Activated CD8-positive, alpha-beta memory T cell treated with anti-CD3 and anti-CD28 coated beads for 4 hours (primary cell): Measurements from ENCODE around the gene CAPZB.

Experiments
- DNase-seq, 2 donors: peaks; one replicate each; pipeline ENCODE4 v3.0.0-alpha.2; 2020; ENCODE audit warnings: low read depth in 2 of 2

The CAPZB gene

DNA sequence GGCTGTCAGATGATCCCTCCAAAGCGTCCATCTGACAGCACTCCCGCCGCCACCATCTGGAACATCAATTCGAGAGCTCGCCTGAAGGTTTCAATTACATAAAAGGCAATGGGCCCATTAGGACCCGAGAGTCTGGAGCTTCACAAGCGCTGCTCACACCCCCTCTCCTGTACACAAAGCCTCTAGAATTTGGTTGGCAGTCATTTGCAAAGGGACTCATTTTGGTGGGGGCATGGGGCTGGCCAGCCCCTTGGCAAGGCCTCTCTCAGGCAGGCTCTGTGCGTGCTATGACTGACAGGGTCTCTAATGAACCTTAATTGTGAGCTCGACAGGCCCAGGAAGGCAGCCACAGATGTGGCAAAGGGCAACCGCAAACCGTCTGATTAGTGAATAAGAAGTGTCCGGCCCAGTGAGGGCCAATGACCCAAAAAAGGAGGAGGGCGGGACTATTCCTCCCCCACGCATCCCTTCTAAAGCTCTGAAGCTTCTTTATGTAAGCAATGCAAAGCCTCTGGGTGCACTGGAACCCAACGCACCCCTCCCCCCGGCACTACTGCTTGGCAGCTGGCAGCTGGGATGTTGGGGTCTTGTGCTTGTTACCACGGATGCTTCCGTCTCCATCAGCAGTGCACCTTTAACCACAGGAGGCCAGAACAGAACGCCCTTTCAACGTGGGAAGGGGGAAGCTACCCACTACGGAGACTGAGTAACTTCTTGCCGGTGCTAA lies 79.4 kb downstream of the CAPZB start:
- no peak for DNase-seq

DNA sequence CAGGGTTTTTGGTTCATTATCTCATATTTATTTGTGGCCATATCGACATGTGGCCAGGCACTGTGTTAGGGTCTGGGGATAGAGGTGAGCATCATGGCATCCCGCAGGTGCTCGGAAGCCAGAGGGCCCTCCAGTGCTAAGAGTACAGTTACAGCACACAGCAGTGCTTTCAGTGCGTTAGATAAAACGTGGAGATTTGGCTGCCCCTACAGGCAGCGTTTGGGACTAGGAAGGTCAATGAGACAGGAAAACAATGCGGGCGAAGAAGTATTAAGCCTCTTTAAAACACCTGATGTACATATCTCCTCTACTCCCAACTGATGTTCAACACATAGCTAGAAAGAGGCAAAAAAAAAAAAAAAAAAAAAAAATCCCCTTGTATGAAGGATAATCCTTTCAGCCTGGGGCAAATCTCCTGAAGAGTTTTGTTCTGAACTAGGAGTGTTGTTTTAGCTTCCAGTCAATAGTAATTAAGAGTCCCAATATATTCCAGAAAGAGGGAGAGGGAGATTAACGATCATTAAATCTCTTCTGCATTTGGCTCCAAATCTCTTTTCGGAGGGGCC lies 80.1 kb downstream of the CAPZB start:
- DNase-seq: no peak

DNA sequence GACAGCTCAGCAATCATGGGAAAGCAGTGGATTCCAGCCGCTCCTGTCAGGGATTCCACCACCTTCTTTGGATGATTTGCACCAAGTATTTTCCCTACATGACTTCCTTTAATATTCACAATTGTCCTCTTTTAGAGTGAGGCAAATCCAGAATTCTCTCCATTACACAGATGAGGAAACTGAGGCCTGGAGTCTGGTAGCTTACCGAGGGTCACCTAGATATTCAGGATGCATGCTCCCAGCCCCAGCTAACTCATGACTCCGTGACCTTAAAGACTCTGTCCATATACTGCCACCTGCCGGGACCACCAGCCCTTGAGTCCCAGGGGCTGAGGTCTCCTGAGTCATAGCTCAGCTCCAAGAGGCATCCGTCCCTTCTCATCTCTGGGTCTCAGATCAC lies 80.6 kb downstream of the CAPZB start:
- no peak for DNase-seq

DNA sequence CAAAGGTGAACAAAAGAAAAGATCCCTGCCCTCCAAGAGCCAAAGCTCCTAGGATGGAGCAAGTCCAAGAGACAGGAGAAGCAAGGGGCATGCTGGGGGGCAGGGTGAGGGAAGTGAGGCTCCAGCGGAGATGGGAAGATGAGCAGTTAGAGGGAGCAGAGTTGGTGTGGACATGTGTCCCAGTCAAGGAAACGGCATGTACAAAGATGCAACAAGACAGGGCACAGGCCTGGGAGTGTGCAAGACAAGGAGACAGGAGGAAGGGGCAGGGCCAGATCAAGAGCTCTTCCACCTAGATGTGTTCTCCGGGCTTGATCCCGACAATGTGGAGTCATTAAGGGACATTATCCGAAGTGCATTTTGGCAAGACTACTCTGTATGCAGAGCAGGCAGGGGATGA lies 82.1 kb downstream of the CAPZB start:
- DNase-seq: no peak

DNA sequence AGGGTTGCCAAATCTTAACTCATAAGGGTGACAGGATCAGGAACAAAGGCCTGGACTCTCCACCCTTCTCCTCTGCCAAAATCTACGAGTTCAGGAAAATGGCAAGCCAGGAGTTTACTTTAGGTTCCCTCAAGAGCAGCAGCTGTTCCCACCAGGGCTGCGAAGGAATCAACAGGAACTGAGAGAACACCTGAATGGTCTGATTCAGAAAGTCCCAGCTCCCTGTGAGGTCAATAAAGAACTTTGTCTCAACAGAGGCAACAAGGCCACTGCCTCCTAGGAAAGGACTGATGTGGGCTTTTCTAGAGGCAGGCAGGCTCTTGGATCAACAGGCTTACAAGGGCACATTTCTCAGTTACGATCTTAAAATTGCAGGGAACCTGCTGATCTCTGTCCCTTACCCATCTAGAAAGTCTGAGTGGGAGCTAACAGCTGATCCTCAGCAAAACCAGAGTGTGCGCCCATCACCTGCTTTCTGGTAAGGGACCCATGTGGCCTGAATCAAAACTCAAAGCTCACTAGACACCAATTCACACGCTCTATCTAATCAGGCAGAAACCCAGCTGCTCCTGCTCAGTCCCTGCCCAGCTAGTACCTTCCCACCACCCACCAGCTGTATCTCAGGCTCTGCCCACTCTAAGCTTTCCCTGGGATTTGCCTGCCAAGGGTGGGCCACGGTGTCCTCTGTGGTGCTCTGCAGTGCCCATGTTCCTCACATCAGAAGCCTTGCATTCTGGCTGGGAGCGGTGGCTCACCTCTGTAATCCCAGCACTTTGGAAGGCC lies 83.1 kb downstream of the CAPZB start:
- no peak for DNase-seq

DNA sequence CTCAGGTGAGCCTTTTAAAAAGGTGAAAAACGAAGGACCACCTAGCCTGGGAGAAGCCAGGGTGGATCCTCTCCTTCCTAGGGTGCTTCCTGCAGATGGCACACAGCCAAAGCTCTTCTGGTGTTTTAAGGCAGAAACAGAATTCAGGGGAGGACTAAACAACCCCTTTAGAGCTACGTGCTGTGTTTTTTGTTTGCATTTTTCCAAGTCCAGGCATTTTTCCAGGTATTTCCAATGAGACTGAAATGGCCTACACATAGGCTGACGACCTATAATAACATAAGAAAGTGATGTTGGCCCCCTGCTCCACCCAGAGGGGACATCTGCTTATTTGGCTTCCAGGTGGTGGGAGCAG lies 83.8 kb downstream of the CAPZB start:
- DNase-seq: no peak

DNA sequence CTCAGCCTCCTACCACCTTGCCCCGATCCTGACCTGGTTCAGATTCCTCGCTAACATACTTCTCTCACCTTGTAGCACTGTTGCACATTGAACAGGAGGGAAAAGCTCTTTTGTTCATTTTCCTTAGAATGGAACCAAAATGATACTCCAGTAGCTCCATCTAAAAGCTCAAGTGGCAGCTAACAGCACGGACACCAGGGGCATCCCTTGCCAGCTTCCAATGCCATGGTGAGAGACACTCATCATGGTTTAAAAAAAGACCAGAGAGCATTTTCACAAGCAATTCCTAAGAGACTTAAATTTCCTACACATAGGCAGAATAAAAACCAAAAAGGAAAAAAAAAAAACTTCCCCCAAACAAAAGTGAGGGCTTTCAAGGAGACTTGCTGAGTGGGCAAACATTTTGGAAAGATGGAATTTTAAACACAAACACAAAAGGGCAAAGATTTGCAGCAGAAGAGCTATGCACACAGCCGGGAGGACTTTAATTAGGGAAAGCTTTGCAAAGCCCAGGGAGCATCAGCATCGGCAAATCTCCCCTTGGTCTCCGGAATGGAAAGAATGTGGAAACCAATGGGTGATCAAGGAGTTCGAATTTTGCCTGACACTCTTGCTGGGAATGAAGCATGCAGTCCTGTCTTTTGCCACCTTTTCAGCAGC lies 84.3 kb downstream of the CAPZB start:
- no peak for DNase-seq

DNA sequence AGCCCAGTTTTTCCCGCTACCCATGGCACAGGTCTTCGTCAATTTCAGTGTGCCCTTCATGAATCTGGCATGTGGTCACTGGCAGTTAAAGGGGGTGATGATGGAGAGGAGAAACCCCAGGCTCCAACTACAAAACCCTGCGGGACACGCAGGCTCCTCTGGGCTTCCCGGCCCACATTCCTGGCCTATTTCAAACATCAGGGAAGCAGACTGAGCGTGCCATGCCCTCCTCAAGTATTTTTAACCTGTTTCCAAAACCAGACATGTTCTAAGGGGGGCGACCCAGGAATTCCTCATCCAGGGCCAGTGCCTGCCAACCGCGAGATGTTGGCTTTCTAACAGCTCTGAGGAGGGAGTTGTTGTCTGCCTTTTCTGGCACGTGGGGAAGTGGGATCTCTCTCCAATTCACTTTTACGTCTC lies 85.1 kb downstream of the CAPZB start:
- no peak for DNase-seq

DNA sequence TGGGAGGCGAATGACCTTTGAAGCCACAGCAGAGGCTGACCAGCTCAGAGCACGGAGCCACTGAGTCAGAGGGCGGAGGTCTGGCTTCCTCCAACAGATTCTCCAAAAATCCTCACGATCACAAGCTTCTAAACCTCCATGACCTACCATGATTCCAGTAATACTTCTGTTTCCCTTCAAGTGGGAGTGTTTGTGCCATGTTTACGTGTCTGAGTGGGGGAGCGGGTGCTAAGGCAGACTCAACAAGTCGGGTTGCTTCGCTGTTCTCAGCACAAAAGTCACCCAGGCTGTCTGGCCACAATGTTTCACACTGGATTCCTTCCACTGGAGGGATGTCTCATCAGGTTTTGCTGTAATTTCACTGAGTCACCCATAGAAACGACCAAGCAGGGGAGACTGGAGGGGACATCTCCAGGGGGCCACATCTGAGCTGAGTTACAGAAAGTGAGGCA lies 87.0 kb downstream of the CAPZB start:
- DNase-seq: no peak

DNA sequence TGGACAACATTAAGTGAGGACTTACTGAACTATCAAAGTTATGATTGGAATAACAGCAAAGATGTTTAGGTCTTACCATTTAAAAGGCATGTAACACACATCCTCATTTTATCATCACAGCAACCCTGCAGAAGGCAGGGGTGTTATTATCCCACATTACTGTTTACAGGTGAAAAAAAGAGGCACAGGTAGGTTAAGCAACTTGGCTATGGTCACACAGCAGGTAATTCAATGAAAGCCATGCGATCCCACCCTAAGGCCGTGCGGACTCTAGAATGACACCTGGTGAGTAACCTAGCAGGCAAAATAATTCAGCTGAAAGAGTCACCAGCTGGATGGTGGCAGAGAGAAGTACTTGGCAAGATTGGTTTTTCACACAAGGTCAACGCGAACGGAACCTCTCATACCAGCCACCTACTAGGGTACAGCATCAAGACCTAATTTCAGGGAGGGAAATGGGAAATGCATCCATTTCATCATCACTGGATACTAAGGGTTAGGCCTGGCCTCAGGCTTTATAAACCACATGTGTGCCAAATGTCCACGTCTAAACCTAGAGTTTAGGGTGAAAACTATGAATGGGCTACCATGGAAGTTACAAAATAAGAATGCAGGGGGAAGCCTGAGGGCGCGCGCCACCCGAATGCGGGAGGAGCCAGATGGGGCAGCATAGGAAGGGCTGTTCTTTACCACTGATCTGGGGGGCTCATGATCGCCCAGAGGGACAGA lies 88.0 kb downstream of the CAPZB start:
- DNase-seq: no peak

DNA sequence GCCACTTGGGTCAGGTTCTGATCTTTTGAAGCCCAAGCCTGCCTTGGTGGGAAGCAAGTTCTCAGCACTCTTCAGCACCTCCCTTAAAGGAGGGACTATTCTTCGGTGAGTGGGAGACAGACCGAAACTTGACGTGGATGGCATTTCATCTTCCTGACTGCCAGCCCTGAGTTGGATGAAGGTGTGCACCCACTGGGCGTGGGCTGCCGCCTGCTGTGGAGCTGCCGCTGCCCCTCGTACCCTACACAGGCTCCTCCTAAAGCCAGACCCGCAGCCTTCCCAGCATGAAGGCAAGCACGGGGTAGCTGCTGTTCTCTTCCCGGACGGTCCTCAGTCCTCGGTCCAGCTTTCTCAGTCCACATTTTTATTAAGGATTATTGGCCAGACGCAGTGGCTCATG lies 89.1 kb downstream of the CAPZB start:
- no peak for DNase-seq

DNA sequence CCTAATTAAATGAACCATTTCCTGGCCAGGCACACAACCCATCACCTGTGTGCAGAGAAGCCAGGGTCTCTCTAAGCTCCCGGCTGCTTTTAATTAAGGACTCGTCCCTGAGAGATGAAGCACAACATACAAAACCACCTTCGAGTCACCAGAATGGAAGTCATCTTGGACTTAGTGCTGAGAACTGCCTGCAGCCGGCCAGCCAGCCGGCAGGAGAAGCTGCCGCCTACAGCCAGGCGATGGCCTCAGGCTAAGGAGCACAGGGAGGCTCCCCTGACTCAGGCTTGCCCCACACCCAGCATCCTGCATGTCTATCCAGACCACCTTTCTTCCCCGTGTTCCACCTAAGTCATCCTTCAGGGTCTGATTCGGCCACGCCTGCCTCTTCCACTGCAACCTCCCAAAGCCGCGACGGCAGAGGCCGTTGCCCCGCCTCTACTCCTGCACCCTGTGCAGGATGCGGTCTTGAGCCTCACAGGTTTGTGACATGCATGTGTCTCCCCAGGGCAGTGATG lies 89.6 kb downstream of the CAPZB start:
- no peak for DNase-seq

DNA sequence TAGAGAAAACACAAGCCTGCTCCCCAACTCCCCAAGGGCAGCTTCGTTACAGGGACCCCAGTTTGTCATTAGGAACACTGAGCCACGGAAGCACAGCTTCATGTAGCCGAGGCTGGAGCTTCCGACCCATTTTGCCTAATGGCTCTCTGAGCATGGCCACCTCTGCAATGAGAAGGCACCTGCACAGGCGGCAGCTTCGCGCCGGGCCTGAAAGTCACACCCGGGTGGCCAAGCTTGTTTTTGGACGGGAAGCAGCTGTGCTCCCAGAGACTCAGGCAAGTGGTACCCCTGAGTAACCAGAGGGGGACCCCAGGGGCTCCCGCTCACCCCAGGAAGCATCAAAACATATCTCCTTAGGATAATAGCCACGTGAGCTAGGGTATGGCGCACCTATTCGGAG lies 92.3 kb downstream of the CAPZB start:
- DNase-seq: no peak

DNA sequence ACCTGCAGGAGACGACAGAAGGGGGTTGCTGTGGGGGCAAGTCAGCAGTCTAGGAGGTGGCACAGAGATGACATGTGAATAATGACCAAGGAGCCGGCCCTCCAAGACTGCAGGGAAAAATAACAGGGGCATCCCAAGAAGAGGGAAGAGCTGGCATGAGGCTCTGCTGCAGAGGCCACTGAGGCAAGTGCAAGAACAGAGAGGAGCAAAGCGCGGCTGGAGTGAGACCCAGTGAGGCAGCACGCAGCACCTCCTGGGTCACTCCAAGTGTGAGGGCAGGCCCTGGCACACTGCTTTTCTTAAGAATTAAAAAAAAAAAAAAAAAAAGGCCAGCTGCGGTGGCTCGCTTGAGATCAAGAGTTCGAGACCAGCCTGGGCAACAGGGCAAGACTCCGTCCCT lies 93.1 kb downstream of the CAPZB start:
- DNase-seq: no peak

DNA sequence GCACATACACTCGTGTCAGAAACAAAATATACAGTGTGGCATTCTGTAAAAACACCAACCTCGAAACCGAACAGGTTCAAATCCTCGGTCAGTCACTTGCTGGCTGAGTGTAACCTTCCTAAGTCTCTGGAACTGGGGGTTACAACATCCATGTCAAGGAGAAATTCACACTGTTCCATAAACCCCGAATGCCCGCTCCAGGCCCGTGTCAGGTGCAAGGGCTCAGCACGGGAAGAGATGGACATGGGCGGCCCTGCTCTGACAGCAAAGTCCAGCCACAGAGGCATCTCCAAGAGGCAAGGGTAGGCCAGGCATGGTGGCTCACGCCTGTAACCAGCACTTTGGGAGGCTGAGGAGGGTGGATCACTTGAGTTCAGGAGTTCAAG lies 93.8 kb downstream of the CAPZB start:
- DNase-seq: no peak

DNA sequence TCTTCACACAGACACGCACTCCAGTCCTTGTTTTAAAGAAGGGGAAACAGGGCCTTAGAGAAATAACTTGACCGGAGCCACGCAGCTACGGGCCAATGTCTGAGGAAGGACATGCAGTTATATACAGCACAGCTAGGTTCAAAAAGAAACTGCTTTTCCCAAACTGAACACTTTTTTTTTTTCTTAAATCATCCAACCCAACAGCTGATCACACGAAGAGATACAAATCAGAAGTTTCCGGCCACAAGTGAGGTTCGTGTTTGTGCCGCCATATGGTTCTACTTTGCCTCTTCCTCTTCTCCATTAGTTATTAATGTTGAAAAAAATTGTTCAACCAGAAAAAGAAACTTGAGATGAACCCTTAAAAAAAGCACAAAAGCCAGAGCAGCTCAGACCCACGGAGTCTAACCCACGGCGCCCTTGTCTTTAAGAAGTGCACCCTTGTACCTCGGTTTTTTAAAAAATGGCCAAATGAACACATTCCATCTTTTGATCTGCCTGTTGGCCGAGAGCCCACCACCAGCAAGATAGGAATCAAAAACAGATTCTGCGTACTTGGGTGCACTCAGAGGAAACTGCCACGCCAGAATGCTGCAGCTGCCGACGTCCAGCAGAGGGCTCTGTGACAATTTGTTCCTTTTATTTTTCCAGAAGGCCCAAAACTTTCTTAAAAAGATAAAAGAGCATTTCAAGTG lies 94.3 kb downstream of the CAPZB start:
- peak; percentile 14 to 20 for DNase-seq

DNA sequence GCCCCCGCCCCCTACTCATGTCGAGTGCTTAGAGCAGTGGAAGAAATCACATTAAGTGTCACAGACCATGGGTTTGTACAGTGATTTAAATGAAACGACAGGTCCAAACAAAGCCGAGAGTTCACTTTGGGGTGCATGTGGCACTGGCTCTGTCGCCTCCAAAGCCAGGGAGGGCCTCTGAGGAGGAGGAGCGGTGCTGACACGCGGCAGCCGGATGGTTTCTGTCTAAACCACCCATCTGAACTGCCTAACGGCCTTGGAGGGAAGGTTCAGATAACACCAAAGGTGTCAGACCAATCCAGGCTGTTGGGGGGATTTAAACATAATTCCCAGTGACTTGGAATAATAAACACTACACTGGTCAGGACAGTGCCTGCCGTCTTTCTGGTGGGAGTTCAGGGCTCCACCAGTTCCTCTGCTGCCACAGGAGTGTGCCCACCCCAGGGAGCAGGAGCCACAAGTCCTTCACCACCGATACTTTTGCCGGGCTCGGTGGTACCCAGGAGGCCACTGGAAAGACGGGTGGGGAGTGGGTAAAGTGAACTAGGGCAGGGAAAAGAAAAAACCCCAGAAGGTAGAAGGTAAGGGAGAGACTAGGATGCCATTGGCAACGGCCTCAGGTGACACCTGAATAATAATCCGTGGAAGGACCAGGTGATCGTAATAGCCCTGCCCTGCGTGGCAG lies 95.0 kb downstream of the CAPZB start:
- DNase-seq: no peak

DNA sequence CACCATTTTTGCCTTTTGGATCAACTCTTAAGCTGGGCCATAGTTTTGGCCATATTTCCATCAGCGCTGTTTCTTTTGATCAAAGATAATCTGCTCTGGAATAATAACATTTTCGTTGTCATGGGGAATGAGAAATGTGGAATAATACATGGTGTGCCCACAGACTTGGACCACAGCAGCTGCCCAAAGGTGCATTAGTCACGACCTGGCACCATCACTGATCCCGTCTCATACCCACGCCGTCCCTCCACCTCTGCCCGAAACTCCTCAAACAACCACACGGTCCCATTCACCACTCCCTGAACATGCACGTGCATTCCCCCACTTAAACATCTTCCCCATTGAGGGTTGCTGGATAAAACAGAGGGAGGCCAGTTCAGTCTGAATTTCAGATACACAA lies 96.4 kb downstream of the CAPZB start:
- no peak for DNase-seq

DNA sequence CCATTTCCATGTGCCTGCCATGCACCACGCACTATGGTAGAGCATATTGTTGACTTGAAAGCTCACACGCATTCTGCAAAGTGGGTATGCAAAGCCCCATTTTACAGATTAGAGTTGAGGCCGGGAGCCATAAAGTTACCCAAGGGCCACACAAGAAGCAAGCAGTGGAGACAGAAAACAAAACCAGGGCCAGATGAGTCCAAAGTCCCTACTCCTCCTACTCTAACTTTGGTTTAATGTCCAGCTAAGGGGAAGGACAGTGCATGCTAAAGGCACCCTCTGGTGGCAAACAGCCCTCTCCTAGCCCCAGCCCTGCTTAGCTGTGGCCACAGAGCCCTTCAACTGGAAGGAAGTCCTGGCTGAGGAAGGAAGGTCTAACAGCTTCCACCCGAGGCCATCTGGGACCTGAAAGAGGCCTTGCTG lies 98.3 kb downstream of the CAPZB start:
- DNase-seq: no peak

DNA sequence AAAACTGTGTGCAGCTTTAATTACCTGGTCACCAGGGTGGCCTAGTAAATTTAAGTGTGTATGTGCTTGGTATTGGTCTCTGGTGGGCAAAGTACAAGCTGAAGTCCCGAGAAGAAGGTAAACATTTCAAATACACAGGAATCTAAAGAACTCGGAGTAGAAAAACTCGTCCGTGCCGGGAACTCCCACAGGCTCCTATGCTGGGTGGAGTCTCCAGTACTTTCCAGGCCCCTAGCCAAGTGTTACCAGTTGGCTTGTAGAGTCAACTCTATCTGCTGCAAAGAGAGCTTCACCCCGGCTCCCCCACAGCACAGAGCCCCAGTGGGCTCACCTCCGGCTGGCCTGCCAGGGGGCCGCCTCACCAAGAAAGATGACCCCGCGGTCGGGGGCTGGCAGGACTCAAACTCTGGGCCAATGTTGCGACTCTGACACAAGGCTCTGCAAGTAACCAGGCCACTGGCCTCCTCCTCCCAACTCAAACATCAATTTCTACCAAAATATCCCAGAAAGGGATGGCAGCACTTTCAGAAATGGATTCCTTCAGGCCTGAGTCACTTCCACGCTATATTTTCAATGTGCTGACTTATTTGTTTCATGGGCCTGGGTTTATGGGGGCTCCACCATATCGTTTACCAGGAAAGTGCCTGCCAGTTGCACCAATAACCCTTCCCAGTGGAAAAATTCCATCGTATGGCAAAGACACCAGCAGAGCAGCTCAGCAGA lies 99.3 kb downstream of the CAPZB start:
- no peak for DNase-seq
